Endodermal cell (in vitro differentiated cells): ENCODE measurements around the gene TRPM4. TPM values are rescaled to one million over a fixed set of nuclear protein-coding genes. Genes with fewer than 3 reads are reported as not detected.
"Not testable (repeated sequence)": the region's sequence is repeated elsewhere in the genome, so short reads cannot be mapped to it uniquely, and the experiment has no call there.

ENCODE experiments used
- DNase-seq: peaks from one replicate; pipeline ENCODE4 v3.0.0-alpha.2; 2017
- H3K27ac ChIP-seq: 2 replicates; pipeline ENCODE4 v1.5.1; 2013; ENCODE audit warnings: mild to moderate bottlenecking, low read depth, low read length, moderate library complexity
- H3K27me3 ChIP-seq: 2 replicates; pipeline ENCODE4 v1.6.1; 2013; ENCODE audit warnings: mild to moderate bottlenecking, low read length, moderate library complexity; ENCODE audit not compliant: insufficient read depth, control insufficient read depth, poor library complexity, severe bottlenecking
- H3K36me3 ChIP-seq: 2 replicates; pipeline ENCODE4 v1.7.0; 2013; ENCODE audit warnings: mild to moderate bottlenecking, low read length, moderate library complexity; ENCODE audit not compliant: control insufficient read depth, insufficient read depth
- H3K4me1 ChIP-seq: one replicate; pipeline ENCODE4 v1.7.0; 2013; ENCODE audit warnings: low read length; ENCODE audit not compliant: control insufficient read depth, insufficient read depth
- H3K4me3 ChIP-seq: 2 replicates; pipeline ENCODE4 v1.5.1; 2013; ENCODE audit warnings: mild to moderate bottlenecking, low read length, moderate library complexity
- H3K9ac ChIP-seq: 2 replicates; pipeline ENCODE4 v1.6.1; 2013; ENCODE audit warnings: mild to moderate bottlenecking, low read length, moderate library complexity; ENCODE audit not compliant: poor library complexity, severe bottlenecking; ENCODE audit errors: extremely low read depth
- H3K9me3 ChIP-seq: 2 replicates; pipeline ENCODE4 v1.6.1; 2013; ENCODE audit warnings: mild to moderate bottlenecking, low read length, moderate library complexity; ENCODE audit not compliant: control insufficient read depth
- H3K27ac Mint-ChIP-seq: 2 replicates; pipeline ENCODE4 v1.8.0; 2020; ENCODE audit warnings: mixed read lengths
- H3K27me3 Mint-ChIP-seq: 2 replicates; pipeline ENCODE4 v1.8.0; 2021; ENCODE audit warnings: mild to moderate bottlenecking, mixed read lengths; ENCODE audit not compliant: insufficient read depth
- H3K36me3 Mint-ChIP-seq: 2 replicates; pipeline ENCODE4 v1.8.0; 2020; ENCODE audit warnings: low read depth, mixed read lengths
- H3K4me1 Mint-ChIP-seq: 2 replicates; pipeline ENCODE4 v1.8.0; 2020; ENCODE audit warnings: mixed read lengths
- H3K4me3 Mint-ChIP-seq: 2 replicates; pipeline ENCODE4 v1.8.0; 2020; ENCODE audit warnings: mild to moderate bottlenecking, moderate library complexity, mixed read lengths
- H3K9me3 Mint-ChIP-seq: 2 replicates; pipeline ENCODE4 v1.8.0; 2020; ENCODE audit warnings: mild to moderate bottlenecking, mixed read lengths
- WGBS, 2 experiments: methylation state at CpG; one replicate each; pipeline versions ENCODE4 v1.1.5 to v1.1.7; 2013; ENCODE audit warnings: missing lambda C conversion rate in 2 of 2, mixed read lengths in 1 of 2; ENCODE audit not compliant: insufficient coverage in 1 of 2, insufficient read length in 1 of 2; 5-methylcytosine and 5-hydroxymethylcytosine counted together
- total RNA-seq, 2 donors: library from RNA; stranded (reverse); fragmentation: NEBNext Ultra II Directional in 1 of 2; extraction: Animal tissue kit (Norgen Biotek cat#: 25700) in 1 of 2; gene quantifications; 2 replicates in 1 of 2; 3 replicates in 1 of 2; pipeline ENCODE4 v1.2.1, GENCODE V29; 2021
- TF ChIP-seq, protein P1 (sequence below): fragments of 200-600 bp; sonication (generic); conservative IDR thresholded peaks from 2 replicates; pipeline ENCODE4 v1.5.0; 2021; ENCODE audit warnings: antibody characterized with exemption, mild to moderate bottlenecking

Gene TRPM4
- total RNA-seq, 2 donors from 2014 or later: 22.0 to 33.3 TPM

DNA sequence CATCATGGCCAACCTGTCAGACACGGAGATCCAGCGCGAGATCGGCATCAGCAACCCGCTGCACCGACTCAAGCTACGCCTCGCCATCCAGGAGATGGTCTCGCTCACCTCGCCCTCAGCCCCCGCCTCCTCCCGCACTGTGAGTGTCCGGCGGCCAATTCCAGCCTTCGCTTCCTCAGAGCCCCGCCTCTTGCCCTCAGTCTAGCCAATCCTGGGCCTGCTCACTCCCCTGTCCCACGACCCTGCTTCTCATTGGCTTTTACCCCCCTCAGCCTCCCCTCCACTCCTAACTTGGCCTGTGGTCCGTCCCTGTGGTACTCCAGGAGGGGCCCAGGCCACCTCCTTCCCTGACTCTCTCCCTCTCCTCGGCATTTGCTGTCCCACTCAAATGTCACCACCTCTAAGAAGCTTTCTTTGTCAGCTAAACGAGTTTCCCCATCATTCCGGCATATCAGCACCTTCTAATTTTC lies 14.7 kb upstream of the TRPM4 start:
- no peaks in the 10 kb centered on the region for H3K36me3 ChIP-seq
- H3K9me3 ChIP-seq: no peaks in the 10 kb centered on the region
- Mint-ChIP-seq H3K4me3 (peak overlapping the region; percentile 70), H3K4me1 (peaks cover 14% of the 10 kb centered on the region), H3K27me3 (peaks cover 19% of the 10 kb centered on the region), H3K27ac (peak overlapping the region; percentile 31), H3K9me3 (no peaks in the 10 kb centered on the region), H3K36me3 (no peaks in the 10 kb centered on the region)
- TF ChIP-seq, protein P1, sequence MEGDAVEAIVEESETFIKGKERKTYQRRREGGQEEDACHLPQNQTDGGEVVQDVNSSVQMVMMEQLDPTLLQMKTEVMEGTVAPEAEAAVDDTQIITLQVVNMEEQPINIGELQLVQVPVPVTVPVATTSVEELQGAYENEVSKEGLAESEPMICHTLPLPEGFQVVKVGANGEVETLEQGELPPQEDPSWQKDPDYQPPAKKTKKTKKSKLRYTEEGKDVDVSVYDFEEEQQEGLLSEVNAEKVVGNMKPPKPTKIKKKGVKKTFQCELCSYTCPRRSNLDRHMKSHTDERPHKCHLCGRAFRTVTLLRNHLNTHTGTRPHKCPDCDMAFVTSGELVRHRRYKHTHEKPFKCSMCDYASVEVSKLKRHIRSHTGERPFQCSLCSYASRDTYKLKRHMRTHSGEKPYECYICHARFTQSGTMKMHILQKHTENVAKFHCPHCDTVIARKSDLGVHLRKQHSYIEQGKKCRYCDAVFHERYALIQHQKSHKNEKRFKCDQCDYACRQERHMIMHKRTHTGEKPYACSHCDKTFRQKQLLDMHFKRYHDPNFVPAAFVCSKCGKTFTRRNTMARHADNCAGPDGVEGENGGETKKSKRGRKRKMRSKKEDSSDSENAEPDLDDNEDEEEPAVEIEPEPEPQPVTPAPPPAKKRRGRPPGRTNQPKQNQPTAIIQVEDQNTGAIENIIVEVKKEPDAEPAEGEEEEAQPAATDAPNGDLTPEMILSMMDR: no peak
- peak; percentile 98 for DNase-seq
- no peaks in the 10 kb centered on the region for H3K27me3 ChIP-seq
- no peak overlapping the region for H3K27ac ChIP-seq
- H3K9ac ChIP-seq: no peak overlapping the region
- peak overlapping the region; percentile 91 for H3K4me3 ChIP-seq
- WGBS, 2 experiments: 4% methylated on average over 20 to 21 of the region's 21 CpGs
- no peaks in the 10 kb centered on the region for H3K4me1 ChIP-seq

DNA sequence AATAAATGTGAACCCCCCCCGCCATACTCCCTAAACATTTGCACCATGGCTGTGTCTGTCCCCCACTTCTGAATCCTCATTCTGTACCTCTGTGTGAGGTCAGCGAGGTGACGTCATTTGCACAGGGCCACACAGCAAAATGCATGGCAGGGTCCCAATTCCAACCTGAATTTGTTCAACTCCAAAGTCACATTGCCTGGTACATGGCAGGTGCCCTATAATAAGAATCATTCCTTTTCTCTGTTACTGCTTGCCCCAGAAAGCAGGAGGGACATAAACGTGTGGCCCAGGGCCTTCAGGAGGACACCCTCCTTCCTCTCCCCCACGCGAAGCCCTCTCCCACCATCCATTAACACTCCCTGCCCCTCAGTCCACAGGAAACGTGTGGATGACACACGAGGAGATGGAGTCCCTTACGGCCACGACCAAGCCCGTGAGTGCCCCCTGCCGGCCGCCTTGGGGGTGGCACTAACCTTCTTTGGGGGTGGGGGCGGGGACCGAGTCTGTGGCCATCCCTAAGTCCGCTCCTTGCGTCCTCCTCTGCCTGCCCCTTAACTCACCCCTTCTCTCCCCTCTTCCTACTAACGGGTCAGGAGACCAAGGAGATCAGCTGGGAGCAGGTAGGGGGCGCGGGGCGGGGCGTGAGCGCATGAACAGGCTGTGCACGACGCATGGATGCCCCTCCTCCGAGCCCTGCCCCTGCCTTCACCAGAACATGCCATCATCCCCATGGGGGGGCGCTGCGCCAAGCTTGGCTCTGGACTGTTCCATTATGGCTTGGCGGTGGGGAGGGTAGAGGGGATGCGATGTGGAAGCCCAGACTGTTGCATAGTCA lies 11.8 kb upstream of the TRPM4 start:
- Histone ChIP-seq H3K27me3 (no peaks in the 10 kb centered on the region), H3K9me3 (no peaks in the 10 kb centered on the region), H3K36me3 (no peaks in the 10 kb centered on the region), H3K4me3 (peak overlapping the region; percentile 71), H3K4me1 (peaks cover 2% of the 10 kb centered on the region), H3K27ac (no peak overlapping the region), H3K9ac (no peak overlapping the region)
- H3K4me3 Mint-ChIP-seq: peak overlapping the region; percentile 64
- no peaks in the 10 kb centered on the region for H3K36me3 Mint-ChIP-seq
- H3K4me1 Mint-ChIP-seq: peaks cover 17% of the 10 kb centered on the region
- H3K9me3 Mint-ChIP-seq: no peaks in the 10 kb centered on the region
- TF ChIP-seq, protein P1: peak; percentile 99
- WGBS, 2 experiments: 8 to 24% methylated on average over 11 to 30 of the region's 30 CpGs
- peak; percentile 99 for DNase-seq
- H3K27me3 Mint-ChIP-seq: peaks cover 10% of the 10 kb centered on the region
- peak overlapping the region; percentile 93 for H3K27ac Mint-ChIP-seq

DNA sequence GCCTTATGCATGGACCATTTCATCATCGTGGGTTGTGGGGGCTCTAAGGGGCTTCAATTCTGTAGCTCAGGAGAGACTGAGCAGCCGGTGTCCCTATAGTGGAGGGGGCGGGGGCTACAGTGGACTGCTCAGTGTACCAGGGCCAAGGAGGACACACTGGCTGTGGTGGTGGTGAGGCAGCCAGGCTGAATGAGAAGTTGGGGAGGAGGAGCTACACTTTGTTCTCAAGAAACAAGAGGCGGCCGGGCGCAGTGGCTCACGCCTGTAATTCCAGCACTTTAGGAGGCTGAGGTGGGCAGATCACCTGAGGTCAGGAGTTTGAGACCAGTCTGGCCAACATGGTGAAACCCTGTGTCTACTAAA lies 11.2 kb upstream of the TRPM4 start:
- not testable (repeated sequence) for H3K36me3 ChIP-seq, H3K4me1 ChIP-seq, H3K9ac ChIP-seq, H3K9me3 Mint-ChIP-seq, H3K27me3 ChIP-seq, DNase-seq, H3K9me3 ChIP-seq, H3K36me3 Mint-ChIP-seq, H3K27ac ChIP-seq
- H3K27me3 Mint-ChIP-seq: peaks cover 12% of the 10 kb centered on the region
- H3K4me3 Mint-ChIP-seq: peak overlapping the region; percentile 64
- peak overlapping the region; percentile 71 for H3K4me3 ChIP-seq
- peak overlapping the region; percentile 93 for H3K27ac Mint-ChIP-seq
- peaks cover 17% of the 10 kb centered on the region for H3K4me1 Mint-ChIP-seq
- WGBS, 2 experiments: 41 to 50% methylated on average over 1 to 7 of the region's 7 CpGs
